Mesothelial cell of epicardium (in vitro differentiated cells): ENCODE results near the gene MS4A5. TPM values are rescaled to one million over a fixed set of nuclear protein-coding genes. Genes with fewer than 3 reads are reported as not detected.

Experiments
- DNase-seq, 2 experiments: peaks; one replicate each; pipeline ENCODE4 v3.0.0; 2021; ENCODE audit warnings: low spot score in 2 of 2; ENCODE audit not compliant: unreplicated experiment in 2 of 2
- H3K27ac Mint-ChIP-seq: 2 replicates; pipeline ENCODE4 v1.8.0; 2021; ENCODE audit warnings: mixed read lengths
- H3K27me3 Mint-ChIP-seq: 2 replicates; pipeline ENCODE4 v1.8.0; 2021; ENCODE audit warnings: low read depth, mixed read lengths
- H3K36me3 Mint-ChIP-seq: 2 replicates; pipeline ENCODE4 v1.8.0; 2021; ENCODE audit warnings: mixed read lengths
- H3K4me1 Mint-ChIP-seq: 2 replicates; pipeline ENCODE4 v1.8.0; 2021; ENCODE audit warnings: mixed read lengths
- H3K4me3 Mint-ChIP-seq: 2 replicates; pipeline ENCODE4 v1.8.0; 2021; ENCODE audit warnings: mild to moderate bottlenecking, moderate library complexity, mixed read lengths
- H3K9me3 Mint-ChIP-seq: 2 replicates; pipeline ENCODE4 v1.8.0; 2021; ENCODE audit warnings: mixed read lengths
- CTCF ChIP-seq: fragments of 200-600 bp; sonication (generic); IDR thresholded peaks from one replicate; pipeline ENCODE4 v1.5.0; 2021; ENCODE audit warnings: antibody characterized with exemption; ENCODE audit not compliant: unreplicated experiment
- total RNA-seq: library from RNA; stranded (reverse); gene quantifications from 3 replicates; pipeline ENCODE4 v1.2.1, GENCODE V29; 2021

The MS4A5 gene
- total RNA-seq, 1 donor from 2014 or later: not detected

GRCh38 chr11:60394666-60395380, 34.5 kb upstream of the MS4A5 start:
- no peaks in the 10 kb centered on the region for H3K9me3 Mint-ChIP-seq
- peaks cover 3% of the 10 kb centered on the region for H3K27me3 Mint-ChIP-seq
- H3K4me3 Mint-ChIP-seq: no peak overlapping the region
- no peaks in the 10 kb centered on the region for H3K36me3 Mint-ChIP-seq
- no peak for TF ChIP-seq CTCF
- no peaks in the 10 kb centered on the region for H3K4me1 Mint-ChIP-seq
- no peak for DNase-seq
- H3K27ac Mint-ChIP-seq: no peak overlapping the region

GRCh38 chr11:60396382-60396781, 33.0 kb upstream of the MS4A5 start, which contains the start of gene MS4A14:
MS4A14 (plus strand) TSS chr11:60396459; CDS start chr11:60396579, 120 bp downstream.
- Mint-ChIP-seq H3K36me3 (no peaks in the 10 kb centered on the region), H3K27ac (no peak within 1 kb of the TSS)
- TF ChIP-seq CTCF: no peak

GRCh38 chr11:60396799-60397198, 32.6 kb upstream of the MS4A5 start:
- Mint-ChIP-seq H3K4me1 (no peaks in the 10 kb centered on the region), H3K4me3 (no peak overlapping the region), H3K9me3 (peaks cover 6% of the 10 kb centered on the region), H3K36me3 (no peaks in the 10 kb centered on the region), H3K27ac (no peak overlapping the region), H3K27me3 (peaks cover 3% of the 10 kb centered on the region)
- no peak for TF ChIP-seq CTCF
- DNase-seq: no peak

More at GRCh38 chr11:60396382-60396781, 33.0 kb upstream of the MS4A5 start, which contains the start of gene MS4A14:
- Mint-ChIP-seq H3K9me3 (peaks cover 2% of the 10 kb centered on the region), H3K4me3 (no peak within 1 kb of the TSS), H3K4me1 (no peaks in the 10 kb centered on the region), H3K27me3 (peaks cover 3% of the 10 kb centered on the region)
- no peak for DNase-seq

GRCh38 chr11:60420015-60420414, 9.4 kb upstream of the MS4A5 start:
- H3K9me3 Mint-ChIP-seq: peaks cover 9% of the 10 kb centered on the region
- no peaks in the 10 kb centered on the region for H3K36me3 Mint-ChIP-seq
- no peak for DNase-seq
- no peaks in the 10 kb centered on the region for H3K27me3 Mint-ChIP-seq
- TF ChIP-seq CTCF: no peak
- no peaks in the 10 kb centered on the region for H3K4me1 Mint-ChIP-seq
- no peak overlapping the region for H3K4me3 Mint-ChIP-seq
- H3K27ac Mint-ChIP-seq: no peak overlapping the region

- H3K9me3 Mint-ChIP-seq: peaks cover 9% of the 10 kb centered on the region
- no peaks in the 10 kb centered on the region for H3K27me3 Mint-ChIP-seq
- H3K4me3 Mint-ChIP-seq: no peak overlapping the region
- H3K36me3 Mint-ChIP-seq: no peaks in the 10 kb centered on the region
- H3K4me1 Mint-ChIP-seq: no peaks in the 10 kb centered on the region
- no peak for TF ChIP-seq CTCF
- no peak overlapping the region for H3K27ac Mint-ChIP-seq
- no peak for DNase-seq
Observed at GRCh38 chr11:60422609-60423008, 6.8 kb upstream of the MS4A5 start.

- no peak for TF ChIP-seq CTCF
- Mint-ChIP-seq H3K36me3 (no peaks in the 10 kb centered on the region), H3K9me3 (no peaks in the 10 kb centered on the region), H3K4me3 (no peak overlapping the region), H3K27ac (no peak overlapping the region), H3K4me1 (no peaks in the 10 kb centered on the region), H3K27me3 (no peaks in the 10 kb centered on the region)
- no peak for DNase-seq
Observed at GRCh38 chr11:60428517-60428916, 855 bp upstream of the MS4A5 start.
